Keratinocyte (primary cell): ENCODE measurements around the gene SETD4. TPM values are rescaled to one million over a fixed set of nuclear protein-coding genes. Genes with fewer than 3 reads are reported as not detected.
"Not testable (repeated sequence)": the region's sequence is repeated elsewhere in the genome, so short reads cannot be mapped to it uniquely, and the experiment has no call there.

Source experiments
- DNase-seq: peaks from one replicate; pipeline ENCODE4 v3.0.0-alpha.2; 2011; ENCODE audit warnings: low read depth, missing footprints, low spot score
- FAIRE-seq: peaks from 2 replicates; lab custom pipeline; 2011; peaks lifted over from hg19 to GRCh38; lab: Jason Lieb, UNC
- H2AFZ ChIP-seq: 2 replicates; pipeline ENCODE4 v1.6.0; 2012; ENCODE audit warnings: low read length, control low read depth, inconsistent platforms; ENCODE audit not compliant: control insufficient read depth
- H3K27ac ChIP-seq: 2 replicates; pipeline ENCODE4 v1.5.1; 2011; ENCODE audit warnings: low read length; ENCODE audit not compliant: control insufficient read depth, insufficient read depth
- H3K27me3 ChIP-seq: 3 replicates; pipeline ENCODE4 v1.6.0; 2011; ENCODE audit warnings: low read length; ENCODE audit not compliant: control insufficient read depth, insufficient read depth; ENCODE audit errors: extremely low read depth
- H3K36me3 ChIP-seq, 2 experiments: 2 replicates in 1 of 2; 3 replicates in 1 of 2; pipeline ENCODE4 v1.5.1; 2011; ENCODE audit warnings: low read length in 2 of 2, mild to moderate bottlenecking in 1 of 2; ENCODE audit not compliant: control insufficient read depth in 2 of 2, insufficient read depth in 2 of 2; ENCODE audit errors: extremely low read depth in 1 of 2
- H3K4me1 ChIP-seq: 3 replicates; pipeline ENCODE4 v1.5.1; 2011; ENCODE audit warnings: low read length; ENCODE audit not compliant: control insufficient read depth, insufficient read depth; ENCODE audit errors: extremely low read depth
- H3K4me2 ChIP-seq: 3 replicates; pipeline ENCODE4 v1.6.0; 2011; ENCODE audit warnings: low read depth, low read length; ENCODE audit not compliant: control insufficient read depth, insufficient read depth; ENCODE audit errors: extremely low read depth
- H3K4me3 ChIP-seq, 3 experiments: fragments of 200-600 bp in 1 of 3; sonication (generic) in 1 of 3; 2 replicates in 2 of 3; 3 replicates in 1 of 3; pipeline ENCODE4 v1.5.1; 2011 to 2016; ENCODE audit warnings: low read length in 3 of 3, mild to moderate bottlenecking in 3 of 3, control low read depth in 2 of 3, inconsistent platforms in 1 of 3, low read depth in 1 of 3, mixed read lengths in 1 of 3, mixed run types in 1 of 3, moderate library complexity in 1 of 3; ENCODE audit not compliant: control insufficient read depth in 2 of 3, insufficient read depth in 2 of 3; ENCODE audit errors: extremely low read depth in 1 of 3
- H3K79me2 ChIP-seq: 2 replicates; pipeline ENCODE4 v1.6.0; 2012; ENCODE audit warnings: low read length; ENCODE audit not compliant: control insufficient read depth, insufficient read depth
- H3K9ac ChIP-seq: 3 replicates; pipeline ENCODE4 v1.6.0; 2011; ENCODE audit warnings: low read length; ENCODE audit not compliant: control insufficient read depth, insufficient read depth; ENCODE audit errors: extremely low read depth
- H3K9me1 ChIP-seq: 3 replicates; pipeline ENCODE4 v1.6.0; 2011; ENCODE audit warnings: low read length; ENCODE audit not compliant: control insufficient read depth, insufficient read depth; ENCODE audit errors: extremely low read depth
- H3K9me3 ChIP-seq: 2 replicates; pipeline ENCODE4 v1.5.1; 2012; ENCODE audit warnings: low read depth, low read length; ENCODE audit not compliant: control insufficient read depth
- H4K20me1 ChIP-seq: 3 replicates; pipeline ENCODE4 v1.6.0; 2011; ENCODE audit warnings: low read length; ENCODE audit not compliant: control insufficient read depth, insufficient read depth; ENCODE audit errors: extremely low read depth
- EZH2 ChIP-seq: IDR thresholded peaks from one replicate; pipeline ENCODE4 v1.6.1; 2012; ENCODE audit warnings: inconsistent platforms, mild to moderate bottlenecking, low read length, moderate library complexity
- dilution Hi-C: fragments of 300-500 bp; cut with MboI; formaldehyde crosslinking; loops from one replicate; pipeline ENCODE4 v1.7.0; 2020; ENCODE audit warnings: low sequenced_read_pairs; ENCODE audit not compliant: extremely low pct_ligation_motif_present
- polyA plus RNA-seq, 5 experiments: library from polyadenylated mRNA; depleted of rRNA in 3 of 5; stranded (reverse) in 3 of 5; stranded (forward) in 1 of 5; unstranded in 1 of 5; fragments of >200 nt; gene quantifications; 1 replicate in 1 of 5; 2 replicates in 3 of 5; 3 replicates in 1 of 5; pipeline versions ENCODE4 v1.2.1 to v1.2.3, GENCODE V29; 2011 to 2012; ENCODE audit warnings: missing spikeins in 2 of 5, low read depth in 1 of 5, low replicate concordance in 1 of 5
- TF ChIP-seq, protein P1 (sequence below), 3 experiments: IDR thresholded peaks in 1 of 3; conservative IDR thresholded peaks in 1 of 3; optimal IDR thresholded peaks in 1 of 3; 2 replicates in 2 of 3; 3 replicates in 1 of 3; pipeline versions ENCODE3 to v1.5.1; 2011; ENCODE audit warnings: low read length in 3 of 3, mild to moderate bottlenecking in 3 of 3, moderate library complexity in 2 of 3, control low read depth in 1 of 3, inconsistent platforms in 1 of 3; ENCODE audit not compliant: insufficient read depth in 2 of 3; ENCODE audit errors: extremely low read depth in 1 of 3

The SETD4 gene
- polyA plus RNA-seq, 1 donor (not counting 4 experiments of a cell fraction or from before 2014, with no cell fraction given), result 16.8 TPM

DNA sequence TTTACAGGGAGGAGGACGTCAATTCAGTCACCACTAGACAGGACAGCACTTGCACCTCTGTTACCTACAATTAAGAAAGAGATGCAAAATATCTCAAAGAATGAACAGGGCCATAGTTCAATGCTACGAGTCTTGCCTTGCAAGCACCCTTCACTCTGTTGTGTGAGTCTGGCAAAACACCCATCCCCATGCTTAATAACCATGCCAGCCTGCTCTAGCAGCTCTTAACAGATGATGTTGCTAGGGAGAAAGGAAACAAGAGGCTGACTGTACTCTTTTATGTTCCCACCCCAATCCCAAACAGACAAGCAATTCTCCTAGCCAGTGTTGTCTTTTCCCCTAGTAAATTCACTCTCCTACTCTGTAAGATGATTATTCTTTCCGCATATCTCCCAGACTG lies 14.8 kb upstream of the SETD4 start:
- Histone ChIP-seq H3K4me2 (peak overlapping the region; percentile 0), H3K9me1 (peaks cover 5% of the 10 kb centered on the region), H3K27ac (peak overlapping the region; percentile 28), H3K36me3 (peaks cover 8 to 15% of the 10 kb centered on the region in 2 experiments), H3K27me3 (no peaks in the 10 kb centered on the region), H3K4me1 (peaks cover 56% of the 10 kb centered on the region), H2AFZ (no peak overlapping the region), H3K9ac (peak overlapping the region; percentile 19), H4K20me1 (no peaks in the 10 kb centered on the region), H3K4me3 (no peak overlapping the region), H3K9me3 (no peaks in the 10 kb centered on the region), H3K79me2 (peaks cover 18% of the 10 kb centered on the region)
- TF ChIP-seq, protein P1, sequence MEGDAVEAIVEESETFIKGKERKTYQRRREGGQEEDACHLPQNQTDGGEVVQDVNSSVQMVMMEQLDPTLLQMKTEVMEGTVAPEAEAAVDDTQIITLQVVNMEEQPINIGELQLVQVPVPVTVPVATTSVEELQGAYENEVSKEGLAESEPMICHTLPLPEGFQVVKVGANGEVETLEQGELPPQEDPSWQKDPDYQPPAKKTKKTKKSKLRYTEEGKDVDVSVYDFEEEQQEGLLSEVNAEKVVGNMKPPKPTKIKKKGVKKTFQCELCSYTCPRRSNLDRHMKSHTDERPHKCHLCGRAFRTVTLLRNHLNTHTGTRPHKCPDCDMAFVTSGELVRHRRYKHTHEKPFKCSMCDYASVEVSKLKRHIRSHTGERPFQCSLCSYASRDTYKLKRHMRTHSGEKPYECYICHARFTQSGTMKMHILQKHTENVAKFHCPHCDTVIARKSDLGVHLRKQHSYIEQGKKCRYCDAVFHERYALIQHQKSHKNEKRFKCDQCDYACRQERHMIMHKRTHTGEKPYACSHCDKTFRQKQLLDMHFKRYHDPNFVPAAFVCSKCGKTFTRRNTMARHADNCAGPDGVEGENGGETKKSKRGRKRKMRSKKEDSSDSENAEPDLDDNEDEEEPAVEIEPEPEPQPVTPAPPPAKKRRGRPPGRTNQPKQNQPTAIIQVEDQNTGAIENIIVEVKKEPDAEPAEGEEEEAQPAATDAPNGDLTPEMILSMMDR (optimal IDR thresholded peaks at IDR 0.05 in 1 of 3, IDR thresholded peaks at IDR 0.05 in 1 of 3, conservative IDR thresholded peaks at IDR 0.05 in 1 of 3; ENCODE audit: extremely low read depth in 1 of 3, insufficient read depth in 2 of 3, low read length in 3 of 3), result no peak
- TF ChIP-seq EZH2, result no peak
- peak; percentile 20 for FAIRE-seq
- DNase-seq, result no peak
- dilution Hi-C loops, result no loop called here

DNA sequence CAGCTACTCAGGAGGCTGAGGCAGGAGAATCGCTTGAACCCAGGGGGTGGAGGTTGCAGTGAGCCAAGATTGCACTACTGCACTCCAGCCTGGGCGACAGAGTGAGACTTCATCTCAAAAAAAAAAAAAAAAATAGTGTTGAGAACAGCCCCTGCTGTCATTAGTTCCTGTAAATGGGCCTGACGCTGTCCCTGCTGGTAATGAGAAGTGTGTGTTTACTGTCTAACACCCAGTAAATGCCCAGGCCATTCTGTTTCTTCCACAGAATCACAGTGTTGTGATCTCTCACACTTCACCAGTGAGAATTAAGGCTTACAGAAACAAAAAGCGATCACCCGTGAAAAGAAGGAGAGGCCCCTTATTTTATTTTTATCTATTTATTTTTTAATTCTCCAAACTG lies 13.6 kb upstream of the SETD4 start:
- H3K27ac ChIP-seq, H3K4me2 ChIP-seq, DNase-seq, H3K9me1 ChIP-seq, H3K4me3 ChIP-seq, H4K20me1 ChIP-seq, dilution Hi-C loops, H2AFZ ChIP-seq, FAIRE-seq, H3K9me3 ChIP-seq, H3K9ac ChIP-seq, H3K27me3 ChIP-seq: not testable (repeated sequence)
- peaks cover 22% of the 10 kb centered on the region for H3K79me2 ChIP-seq
- H3K4me1 ChIP-seq, result peaks cover 52% of the 10 kb centered on the region
- peaks cover 8 to 15% of the 10 kb centered on the region in 2 experiments for H3K36me3 ChIP-seq

DNA sequence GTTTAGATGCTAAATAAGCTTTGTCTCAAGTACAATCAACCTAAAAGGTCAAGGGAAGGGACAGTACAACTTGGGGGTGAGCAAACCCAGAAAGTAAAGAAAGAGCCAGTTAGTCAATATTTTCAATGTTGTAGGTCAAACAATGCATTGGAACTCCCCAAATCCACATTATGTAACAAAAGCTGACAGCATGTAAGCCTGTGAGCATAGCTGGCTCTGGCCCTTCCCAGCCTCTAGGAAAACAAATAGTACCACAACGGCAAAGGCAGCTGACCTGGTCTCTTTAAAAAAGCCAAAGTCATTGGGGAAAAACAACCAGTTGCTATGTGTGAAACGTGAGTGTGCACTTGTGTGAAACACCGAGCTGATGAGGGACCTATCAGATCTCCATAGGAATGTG lies 12.9 kb upstream of the SETD4 start:
- dilution Hi-C loops, result no loop called here
- Histone ChIP-seq H3K4me1 (peaks cover 51% of the 10 kb centered on the region), H3K4me2 (peak overlapping the region; percentile 54), H4K20me1 (no peaks in the 10 kb centered on the region), H3K9ac (no peak overlapping the region), H3K79me2 (peaks cover 22% of the 10 kb centered on the region), H3K36me3 (peaks cover 8 to 15% of the 10 kb centered on the region in 2 experiments), H2AFZ (no peak overlapping the region), H3K9me3 (peaks cover 5% of the 10 kb centered on the region), H3K4me3 (no peak overlapping the region), H3K9me1 (peaks cover 5% of the 10 kb centered on the region), H3K27me3 (no peaks in the 10 kb centered on the region), H3K27ac (no peak overlapping the region)
- DNase-seq (no peak), FAIRE-seq (no peak)
- TF ChIP-seq, protein P1 (optimal IDR thresholded peaks at IDR 0.05 in 1 of 3, IDR thresholded peaks at IDR 0.05 in 1 of 3, conservative IDR thresholded peaks at IDR 0.05 in 1 of 3; ENCODE audit: extremely low read depth in 1 of 3, insufficient read depth in 2 of 3, low read length in 3 of 3), result no peak
- TF ChIP-seq EZH2, result no peak
